KMS-11 (cell line): ENCODE results near the gene TSPEAR.

ENCODE experiments used
- H2AFZ ChIP-seq: fragments of 200-600 bp; sonication (generic); 2 replicates; pipeline ENCODE4 v1.6.1; 2016; ENCODE audit warnings: antibody characterized with exemption, mixed run types, low read depth
- H3K27ac ChIP-seq: fragments of 200-600 bp; sonication (generic); 2 replicates; pipeline ENCODE4 v1.6.1; 2016; ENCODE audit warnings: mild to moderate bottlenecking, mixed run types
- H3K27me3 ChIP-seq: fragments of 200-600 bp; sonication (generic); 2 replicates; pipeline ENCODE4 v1.6.1; 2017; ENCODE audit warnings: mild to moderate bottlenecking, low read depth, mixed run types, moderate library complexity; ENCODE audit not compliant: insufficient read depth
- H3K36me3 ChIP-seq: fragments of 200-600 bp; sonication (generic); 2 replicates; pipeline ENCODE4 v1.6.1; 2017; ENCODE audit warnings: mild to moderate bottlenecking, mixed run types; ENCODE audit not compliant: insufficient read depth
- H3K4me1 ChIP-seq: fragments of 200-600 bp; sonication (generic); 2 replicates; pipeline ENCODE4 v1.6.1; 2016; ENCODE audit warnings: mild to moderate bottlenecking, low read depth, mixed run types; ENCODE audit not compliant: poor library complexity, severe bottlenecking
- H3K4me2 ChIP-seq: fragments of 200-600 bp; sonication (generic); 2 replicates; pipeline ENCODE4 v1.7.0; 2016; ENCODE audit warnings: mild to moderate bottlenecking, mixed run types
- H3K4me3 ChIP-seq: fragments of 200-600 bp; sonication (generic); IDR thresholded peaks from 2 replicates; pipeline ENCODE4 v1.6.1; 2017; ENCODE audit warnings: low read depth, low read length, mixed read lengths; ENCODE audit not compliant: insufficient read depth
- H3K79me2 ChIP-seq: fragments of 200-600 bp; sonication (generic); 2 replicates; pipeline ENCODE4 v1.6.1; 2016; ENCODE audit warnings: low read depth, mixed run types; ENCODE audit not compliant: insufficient read depth
- H3K9ac ChIP-seq: fragments of 200-600 bp; sonication (generic); 2 replicates; pipeline ENCODE4 v1.6.1; 2016; ENCODE audit warnings: mild to moderate bottlenecking, mixed run types
- H4K20me1 ChIP-seq: fragments of 200-600 bp; sonication (generic); 2 replicates; pipeline ENCODE4 v1.6.1; 2016; ENCODE audit warnings: mild to moderate bottlenecking, mixed run types; ENCODE audit not compliant: insufficient read depth
- TF ChIP-seq, protein P1 (sequence below): fragments of 200-600 bp; sonication (generic); conservative IDR thresholded peaks from 2 replicates; pipeline ENCODE4 v1.6.1; 2017; ENCODE audit warnings: low read depth, mild to moderate bottlenecking, antibody characterized with exemption, low read length, moderate library complexity, mixed read lengths

TSPEAR gene

DNA sequence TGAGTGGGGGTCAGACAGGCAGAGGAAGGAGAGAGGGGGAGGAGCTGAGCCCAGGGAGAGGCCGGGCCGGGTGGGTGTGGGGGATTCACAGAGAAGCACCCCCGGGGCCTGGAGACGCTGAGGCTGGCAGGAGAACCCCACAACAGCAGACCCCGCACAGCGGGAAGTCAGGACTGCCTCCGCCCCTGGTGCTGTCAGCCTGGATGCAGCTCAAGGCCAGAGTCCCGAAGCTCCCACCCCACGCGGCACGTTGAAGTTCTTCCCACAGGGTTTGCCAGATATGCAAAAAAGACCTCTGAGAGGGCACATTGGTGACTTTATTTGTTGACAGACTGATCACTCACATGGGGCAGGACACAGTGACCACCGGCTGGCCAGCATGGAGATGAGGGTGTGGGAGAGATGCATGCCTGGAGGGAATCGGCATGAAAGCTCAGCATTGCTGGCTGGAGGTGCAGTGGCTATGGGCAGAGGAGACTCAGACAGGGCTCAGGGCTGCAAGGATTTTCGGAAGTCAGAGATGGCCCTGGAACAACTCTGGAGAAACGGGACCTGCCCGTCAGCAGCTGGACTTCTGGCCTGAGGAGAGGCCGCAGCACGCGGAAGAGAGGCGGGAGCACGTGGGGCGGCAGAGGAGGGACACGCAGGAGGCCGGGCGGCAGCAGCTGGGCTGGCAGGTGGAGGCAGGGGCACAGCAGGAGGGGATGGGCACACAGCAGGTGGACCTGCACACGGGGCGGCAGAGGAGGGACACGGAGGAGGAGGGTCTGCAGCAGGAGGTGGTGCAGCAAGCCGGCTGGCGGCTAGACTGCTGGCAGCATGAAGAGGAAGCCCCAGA, 153.7 kb downstream of the TSPEAR start:
- Histone ChIP-seq H3K27me3 (peaks cover 65% of the 10 kb centered on the region), H3K4me1 (no peaks in the 10 kb centered on the region), H3K36me3 (no peaks in the 10 kb centered on the region), H3K4me2 (no peak overlapping the region), H3K4me3 (no peak overlapping the region), H3K9ac (no peak overlapping the region), H3K27ac (no peak overlapping the region), H4K20me1 (no peaks in the 10 kb centered on the region), H2AFZ (no peak overlapping the region), H3K79me2 (no peaks in the 10 kb centered on the region)
- TF ChIP-seq, protein P1, sequence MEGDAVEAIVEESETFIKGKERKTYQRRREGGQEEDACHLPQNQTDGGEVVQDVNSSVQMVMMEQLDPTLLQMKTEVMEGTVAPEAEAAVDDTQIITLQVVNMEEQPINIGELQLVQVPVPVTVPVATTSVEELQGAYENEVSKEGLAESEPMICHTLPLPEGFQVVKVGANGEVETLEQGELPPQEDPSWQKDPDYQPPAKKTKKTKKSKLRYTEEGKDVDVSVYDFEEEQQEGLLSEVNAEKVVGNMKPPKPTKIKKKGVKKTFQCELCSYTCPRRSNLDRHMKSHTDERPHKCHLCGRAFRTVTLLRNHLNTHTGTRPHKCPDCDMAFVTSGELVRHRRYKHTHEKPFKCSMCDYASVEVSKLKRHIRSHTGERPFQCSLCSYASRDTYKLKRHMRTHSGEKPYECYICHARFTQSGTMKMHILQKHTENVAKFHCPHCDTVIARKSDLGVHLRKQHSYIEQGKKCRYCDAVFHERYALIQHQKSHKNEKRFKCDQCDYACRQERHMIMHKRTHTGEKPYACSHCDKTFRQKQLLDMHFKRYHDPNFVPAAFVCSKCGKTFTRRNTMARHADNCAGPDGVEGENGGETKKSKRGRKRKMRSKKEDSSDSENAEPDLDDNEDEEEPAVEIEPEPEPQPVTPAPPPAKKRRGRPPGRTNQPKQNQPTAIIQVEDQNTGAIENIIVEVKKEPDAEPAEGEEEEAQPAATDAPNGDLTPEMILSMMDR = no peak

DNA sequence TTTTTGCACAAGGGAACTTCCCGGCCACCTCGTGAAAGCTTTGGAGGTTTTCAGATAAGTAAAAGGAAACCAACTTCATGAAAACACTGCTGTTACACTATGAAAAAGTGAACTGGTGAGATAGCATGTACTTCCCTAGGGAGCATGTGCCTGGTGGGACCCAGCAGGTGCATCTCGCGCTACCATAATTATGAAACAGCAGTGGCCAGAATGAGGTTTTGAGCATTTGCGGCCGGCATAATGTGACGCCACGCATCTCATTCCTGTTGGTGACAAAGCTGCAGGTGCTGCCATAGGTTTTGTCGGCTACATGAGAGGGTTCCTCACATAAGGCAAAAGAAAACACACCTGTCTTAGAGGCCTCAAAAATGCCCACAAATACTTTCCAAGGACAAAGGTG, 154.5 kb downstream of the TSPEAR start:
- no peaks in the 10 kb centered on the region for H3K79me2 ChIP-seq
- H3K4me1 ChIP-seq = no peaks in the 10 kb centered on the region
- H4K20me1 ChIP-seq = no peaks in the 10 kb centered on the region
- H3K27ac ChIP-seq = no peak overlapping the region
- no peak overlapping the region for H2AFZ ChIP-seq
- TF ChIP-seq, protein P1 = no peak
- H3K9ac ChIP-seq = no peak overlapping the region
- peaks cover 71% of the 10 kb centered on the region for H3K27me3 ChIP-seq
- H3K4me2 ChIP-seq = no peak overlapping the region
- H3K4me3 ChIP-seq = no peak overlapping the region
- H3K36me3 ChIP-seq = no peaks in the 10 kb centered on the region

DNA sequence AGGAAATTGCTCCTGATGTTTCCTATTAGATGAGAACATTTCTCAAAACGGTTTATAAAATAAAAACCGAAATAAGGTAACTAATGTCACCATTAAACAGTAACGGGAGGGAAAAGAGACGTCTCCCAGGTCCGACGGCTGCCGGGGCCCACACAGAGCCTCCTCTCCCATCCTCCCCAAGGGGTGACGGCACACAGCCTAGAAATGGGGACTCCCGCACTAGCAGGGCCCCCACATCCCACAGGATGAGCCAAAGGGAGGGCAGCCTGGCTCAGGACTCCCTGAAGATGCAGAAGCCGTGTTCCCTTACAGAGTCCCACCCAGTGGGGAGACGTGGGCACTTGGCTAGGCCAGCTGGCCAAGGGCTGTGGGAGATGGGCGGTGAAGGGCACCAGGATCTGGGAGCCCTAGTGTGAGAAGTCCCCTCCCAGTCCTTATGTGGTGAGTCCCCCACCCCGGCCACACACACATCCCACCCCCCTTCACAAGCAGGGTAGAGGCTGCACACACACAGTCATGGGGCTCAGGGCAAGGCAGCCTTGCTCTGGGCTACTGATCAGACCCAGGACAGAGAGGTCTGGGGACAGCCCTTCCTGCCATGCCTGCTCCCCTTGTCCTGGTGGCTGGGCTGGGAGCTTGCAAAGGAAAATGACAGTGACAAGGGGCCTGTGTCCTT, 156.0 kb downstream of the TSPEAR start:
- H3K36me3 ChIP-seq = no peaks in the 10 kb centered on the region
- H4K20me1 ChIP-seq = no peaks in the 10 kb centered on the region
- H3K4me3 ChIP-seq = no peak overlapping the region
- H3K79me2 ChIP-seq = no peaks in the 10 kb centered on the region
- peaks cover 67% of the 10 kb centered on the region for H3K27me3 ChIP-seq
- TF ChIP-seq, protein P1 = no peak
- no peak overlapping the region for H3K27ac ChIP-seq
- no peaks in the 10 kb centered on the region for H3K4me1 ChIP-seq
- no peak overlapping the region for H3K4me2 ChIP-seq
- no peak overlapping the region for H2AFZ ChIP-seq
- H3K9ac ChIP-seq = no peak overlapping the region

DNA sequence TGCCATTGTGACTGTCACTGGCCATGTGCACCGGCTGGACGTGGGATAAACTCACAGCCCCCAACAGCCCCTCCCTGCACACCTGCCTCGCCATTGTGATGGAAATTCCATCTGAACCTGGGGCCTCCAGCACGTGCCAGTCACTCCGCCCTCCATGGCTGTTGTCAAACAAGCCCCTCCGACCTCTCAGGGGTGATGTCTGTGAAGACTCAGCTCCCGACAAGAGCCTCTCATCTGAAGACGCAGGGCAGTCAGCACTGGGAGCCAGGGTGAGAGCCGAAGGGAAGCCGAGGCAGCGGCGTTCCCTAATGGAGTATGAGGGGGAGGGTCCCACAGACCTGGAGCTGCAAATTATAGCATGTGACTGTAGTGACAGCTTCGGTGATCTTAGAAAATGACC, 158.7 kb downstream of the TSPEAR start:
- H3K4me1 ChIP-seq = no peaks in the 10 kb centered on the region
- no peaks in the 10 kb centered on the region for H3K36me3 ChIP-seq
- H3K4me2 ChIP-seq = no peak overlapping the region
- no peak overlapping the region for H3K4me3 ChIP-seq
- peaks cover 70% of the 10 kb centered on the region for H3K27me3 ChIP-seq
- H3K9ac ChIP-seq = no peak overlapping the region
- no peak overlapping the region for H2AFZ ChIP-seq
- no peaks in the 10 kb centered on the region for H3K79me2 ChIP-seq
- no peaks in the 10 kb centered on the region for H4K20me1 ChIP-seq
- TF ChIP-seq, protein P1 = no peak
- H3K27ac ChIP-seq = no peak overlapping the region
